Stomach smooth muscle (tissue), 2 donors: Measurements from ENCODE around the gene C5orf24.
"Not testable (repeated sequence)": the region's sequence is repeated elsewhere in the genome, so short reads cannot be mapped to it uniquely, and the experiment has no call there.

Experiments used
- H3K27ac ChIP-seq: one replicate; pipeline ENCODE4 v1.7.0; 2013; ENCODE audit warnings: mild to moderate bottlenecking, low read length, inconsistent platforms
- H3K27me3 ChIP-seq, 2 donors: one replicate each; pipeline ENCODE4 v1.7.0; 2013; ENCODE audit warnings: low read length in 2 of 2; ENCODE audit not compliant: insufficient read depth in 2 of 2, control insufficient read depth in 1 of 2
- H3K36me3 ChIP-seq, 2 donors: one replicate each; pipeline ENCODE4 v1.7.0; 2013; ENCODE audit warnings: low read length in 2 of 2; ENCODE audit not compliant: control insufficient read depth in 2 of 2, insufficient read depth in 2 of 2
- H3K4me1 ChIP-seq: one replicate; pipeline ENCODE4 v1.7.0; 2013; ENCODE audit warnings: low read length; ENCODE audit not compliant: control insufficient read depth, insufficient read depth
- H3K4me3 ChIP-seq, 2 donors: one replicate each; pipeline ENCODE4 v1.7.0; 2013; ENCODE audit warnings: low read length in 2 of 2
- H3K9ac ChIP-seq, 2 donors: one replicate each; pipeline ENCODE4 v1.7.0; 2013; ENCODE audit warnings: low read length in 2 of 2, mild to moderate bottlenecking in 1 of 2
- H3K9me3 ChIP-seq, 2 donors: one replicate each; pipeline ENCODE4 v1.7.0; 2013; ENCODE audit warnings: low read length in 2 of 2; ENCODE audit not compliant: control insufficient read depth in 2 of 2
- donor health status: healthy.
- donor health status: Pancreatic carcinoma.

C5orf24 gene

GRCh38 chr5:134856465-134856864 lies 10.7 kb downstream of the C5orf24 start:
- not testable (repeated sequence) for H3K4me1 ChIP-seq, H3K27ac ChIP-seq, H3K27me3 ChIP-seq, H3K9me3 ChIP-seq, H3K4me3 ChIP-seq, H3K9ac ChIP-seq
- H3K36me3 ChIP-seq: peaks cover 11 to 21% of the 10 kb centered on the region in 2 donors

GRCh38 chr5:134857401-134857800 lies 11.6 kb downstream of the C5orf24 start:
- no peak overlapping the region for H3K9ac ChIP-seq
- H3K9me3 ChIP-seq: no peaks in the 10 kb centered on the region
- H3K27ac ChIP-seq: no peak overlapping the region
- H3K4me3 ChIP-seq: no peak overlapping the region
- peaks cover 11 to 20% of the 10 kb centered on the region in 2 donors for H3K36me3 ChIP-seq
- H3K27me3 ChIP-seq: no peaks in the 10 kb centered on the region
- H3K4me1 ChIP-seq: no peaks in the 10 kb centered on the region

GRCh38 chr5:134864707-134865106 lies 18.9 kb downstream of the C5orf24 start:
- Histone ChIP-seq H3K36me3 (peaks cover 3 to 4% of the 10 kb centered on the region in 2 donors), H3K4me1 (no peaks in the 10 kb centered on the region), H3K9ac (no peak overlapping the region), H3K9me3 (no peaks in the 10 kb centered on the region), H3K4me3 (no peak overlapping the region), H3K27me3 (no peaks in the 10 kb centered on the region), H3K27ac (no peak overlapping the region)

- Histone ChIP-seq H3K36me3 (no peaks in the 10 kb centered on the region), H3K4me1 (peaks cover 22% of the 10 kb centered on the region), H3K9me3 (no peaks in the 10 kb centered on the region), H3K27ac (peak overlapping the region; percentile 89), H3K27me3 (no peaks in the 10 kb centered on the region), H3K4me3 (peak overlapping the region; percentile 93 to 94), H3K9ac (peak overlapping the region; percentile 81 to 89)
Measured at GRCh38 chr5:134873494-134873893, 27.7 kb downstream of the C5orf24 start.

GRCh38 chr5:134873987-134874830 lies 28.4 kb downstream of the C5orf24 start, which contains the start of gene TXNDC15:
TSS of gene TXNDC15 (plus strand) at chr5:134874371. CDS start at chr5:134874428, 57 bp downstream.
- Histone ChIP-seq H3K27me3 (no peaks in the 10 kb centered on the region), H3K9ac (peak within 1 kb of the TSS; percentile 81 to 89), H3K4me3 (peak within 1 kb of the TSS; percentile 93 to 94), H3K4me1 (peaks cover 22% of the 10 kb centered on the region), H3K36me3 (no peaks in the 10 kb centered on the region), H3K9me3 (no peaks in the 10 kb centered on the region), H3K27ac (peak within 1 kb of the TSS; percentile 89)

- Histone ChIP-seq H3K9me3 (no peaks in the 10 kb centered on the region), H3K9ac (peak overlapping the region; percentile 81 to 89), H3K4me3 (peak overlapping the region; percentile 93 to 94), H3K36me3 (no peaks in the 10 kb centered on the region), H3K27me3 (no peaks in the 10 kb centered on the region), H3K4me1 (peaks cover 22% of the 10 kb centered on the region), H3K27ac (peak overlapping the region; percentile 89)
Measured at GRCh38 chr5:134874831-134875655, 29.3 kb downstream of the C5orf24 start.

- Histone ChIP-seq H3K27ac (no peak overlapping the region), H3K9ac (peak overlapping the region; percentile 9 to 47)
Measured at GRCh38 chr5:134877159-134877558, 31.4 kb downstream of the C5orf24 start.

GRCh38 chr5:134878403-134878802 lies 32.6 kb downstream of the C5orf24 start:
- Histone ChIP-seq H3K27ac (no peak overlapping the region), H3K36me3 (no peaks in the 10 kb centered on the region), H3K4me3 (no peak overlapping the region), H3K9me3 (no peaks in the 10 kb centered on the region), H3K9ac (no peak overlapping the region), H3K4me1 (peaks cover 22% of the 10 kb centered on the region), H3K27me3 (no peaks in the 10 kb centered on the region)

More at GRCh38 chr5:134877159-134877558, 31.4 kb downstream of the C5orf24 start:
- no peaks in the 10 kb centered on the region for H3K27me3 ChIP-seq
- H3K4me1 ChIP-seq: peaks cover 22% of the 10 kb centered on the region
- no peaks in the 10 kb centered on the region for H3K36me3 ChIP-seq
- H3K4me3 ChIP-seq: no peak overlapping the region
- H3K9me3 ChIP-seq: no peaks in the 10 kb centered on the region

- H3K4me1 ChIP-seq: peaks cover 15% of the 10 kb centered on the region
- no peak overlapping the region for H3K27ac ChIP-seq
- no peaks in the 10 kb centered on the region for H3K27me3 ChIP-seq
- no peak overlapping the region for H3K9ac ChIP-seq
- no peaks in the 10 kb centered on the region for H3K9me3 ChIP-seq
- no peak overlapping the region for H3K4me3 ChIP-seq
- H3K36me3 ChIP-seq: no peaks in the 10 kb centered on the region
Measured at GRCh38 chr5:134879456-134879855, 33.7 kb downstream of the C5orf24 start.

GRCh38 chr5:134880937-134881336 lies 35.2 kb downstream of the C5orf24 start:
- not testable (repeated sequence) for H3K9me3 ChIP-seq, H3K4me3 ChIP-seq, H3K27ac ChIP-seq, H3K9ac ChIP-seq, H3K4me1 ChIP-seq, H3K27me3 ChIP-seq, H3K36me3 ChIP-seq
